ENCODE data around the gene RREB1.

DNA sequence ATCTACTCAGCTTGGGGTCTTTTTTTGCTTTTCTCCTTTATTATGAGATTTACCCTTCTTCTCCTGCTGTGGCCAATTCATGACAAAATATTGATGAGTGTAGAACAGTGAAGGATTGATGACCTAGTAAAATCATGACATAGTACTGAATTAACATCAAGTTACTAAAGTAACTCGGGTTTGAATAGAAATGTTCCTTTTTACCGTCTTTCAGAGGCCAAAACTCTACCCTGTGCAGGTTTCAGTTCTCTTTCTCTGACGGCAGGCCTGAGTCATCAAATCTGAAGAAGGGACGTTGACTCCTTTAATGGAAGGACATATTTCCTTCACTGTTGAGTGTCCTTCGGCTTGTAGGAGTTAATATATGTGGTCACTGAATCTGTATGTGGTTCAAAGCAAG lies 80.7 kb downstream of the RREB1 start:
- TF ChIP-seq NFRKB (IDR thresholded peaks at IDR 0.05) (no peak), BHLHE40 (IDR thresholded peaks at IDR 0.05; ENCODE audit: borderline replicate concordance) (no peak), TARDBP (IDR thresholded peaks at IDR 0.05) (no peak), CTBP1 (IDR thresholded peaks at IDR 0.05; ENCODE audit: borderline replicate concordance) (no peak), FOXM1 (IDR thresholded peaks at IDR 0.05; ENCODE audit: borderline replicate concordance) (no peak), L3MBTL2 (conservative IDR thresholded peaks at IDR 0.05) (no peak), LEF1 (IDR thresholded peaks at IDR 0.05; ENCODE audit: borderline replicate concordance) (no peak), SP1 (IDR thresholded peaks at IDR 0.05) (no peak), FOXK2 (IDR thresholded peaks at IDR 0.05) (no peak), FOXA1 (IDR thresholded peaks at IDR 0.05) (no peak), ZNF384 (IDR thresholded peaks at IDR 0.05) (no peak)
- TF ChIP-seq, protein P1, sequence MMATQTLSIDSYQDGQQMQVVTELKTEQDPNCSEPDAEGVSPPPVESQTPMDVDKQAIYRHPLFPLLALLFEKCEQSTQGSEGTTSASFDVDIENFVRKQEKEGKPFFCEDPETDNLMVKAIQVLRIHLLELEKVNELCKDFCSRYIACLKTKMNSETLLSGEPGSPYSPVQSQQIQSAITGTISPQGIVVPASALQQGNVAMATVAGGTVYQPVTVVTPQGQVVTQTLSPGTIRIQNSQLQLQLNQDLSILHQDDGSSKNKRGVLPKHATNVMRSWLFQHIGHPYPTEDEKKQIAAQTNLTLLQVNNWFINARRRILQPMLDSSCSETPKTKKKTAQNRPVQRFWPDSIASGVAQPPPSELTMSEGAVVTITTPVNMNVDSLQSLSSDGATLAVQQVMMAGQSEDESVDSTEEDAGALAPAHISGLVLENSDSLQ (IDR thresholded peaks at IDR 0.05): no peak
